NCI-H128 (cell line): Measurements from ENCODE around the gene ELF3.
"Not testable (repeated sequence)": the region's sequence is repeated elsewhere in the genome, so short reads cannot be mapped to it uniquely, and the experiment has no call there.

ENCODE experiments used
- DNase-seq: peaks from one replicate; lab custom pipeline; 2025; ENCODE audit not compliant: unreplicated experiment; lab: John Stamatoyannopoulos, UW

The ELF3 gene

DNA sequence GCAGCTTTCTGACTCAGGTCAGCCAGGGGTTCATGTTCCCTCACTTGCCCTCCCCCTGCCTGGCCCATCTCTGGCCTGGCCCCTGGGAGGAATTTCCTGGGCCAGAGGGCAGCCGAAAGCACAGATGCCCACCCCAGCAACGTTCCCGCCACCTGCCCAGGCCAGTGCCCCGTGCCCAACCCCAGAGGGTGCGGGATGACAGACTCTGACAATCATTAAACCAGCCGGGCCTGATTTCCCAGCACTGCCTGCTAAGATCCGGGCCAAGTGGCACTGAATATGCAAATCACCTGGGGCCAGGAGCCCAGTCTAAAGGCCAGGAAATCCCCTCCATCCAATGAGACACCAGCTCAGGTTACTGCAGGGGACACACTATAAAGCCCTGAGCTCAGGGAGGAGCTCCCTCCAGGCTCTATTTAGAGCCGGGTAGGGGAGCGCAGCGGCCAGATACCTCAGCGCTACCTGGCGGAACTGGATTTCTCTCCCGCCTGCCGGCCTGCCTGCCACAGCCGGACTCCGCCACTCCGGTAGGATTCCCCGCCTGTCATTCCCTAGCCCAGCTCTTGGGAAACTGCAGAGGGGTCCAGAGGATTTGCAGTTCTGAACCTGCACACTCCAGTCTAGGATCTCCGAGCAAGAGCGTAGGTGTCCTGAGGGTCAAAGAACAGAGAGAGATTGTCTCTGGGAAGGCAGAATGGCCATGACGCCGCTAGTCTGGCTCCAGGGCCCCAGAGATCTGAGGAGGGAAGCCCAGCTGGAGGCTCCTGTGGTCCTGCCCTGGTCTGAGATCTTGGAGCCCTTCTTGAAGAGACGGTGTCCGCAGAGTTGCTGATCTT is at the start of gene ELF3:
Gene ELF3, plus strand, starts transcription at position 408 of the 836 bp plus-strand sequence. CDS start 550 bp downstream, outside the sequence.
- peak; percentile 80 for DNase-seq

DNA sequence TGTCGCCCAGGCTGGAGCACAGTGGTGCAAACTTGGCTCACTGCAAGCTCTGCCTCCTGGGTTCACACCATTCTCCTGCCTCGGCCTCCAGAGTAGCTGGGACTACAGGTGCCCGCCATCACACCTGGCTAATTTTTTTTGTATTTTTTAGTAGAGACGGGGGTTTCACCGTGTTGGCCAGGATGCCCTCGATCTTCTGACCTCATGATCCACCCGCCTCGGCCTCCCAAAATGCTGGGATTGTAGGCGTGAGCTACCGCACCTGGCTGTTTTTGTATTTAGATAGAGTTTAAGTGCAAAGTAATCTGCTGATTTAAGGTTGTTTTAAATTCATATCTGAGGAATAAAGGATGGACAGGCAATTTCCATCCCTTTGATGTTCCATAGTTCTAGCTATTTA is 48.0 kb upstream of the ELF3 start:
- DNase-seq = not testable (repeated sequence)

DNA sequence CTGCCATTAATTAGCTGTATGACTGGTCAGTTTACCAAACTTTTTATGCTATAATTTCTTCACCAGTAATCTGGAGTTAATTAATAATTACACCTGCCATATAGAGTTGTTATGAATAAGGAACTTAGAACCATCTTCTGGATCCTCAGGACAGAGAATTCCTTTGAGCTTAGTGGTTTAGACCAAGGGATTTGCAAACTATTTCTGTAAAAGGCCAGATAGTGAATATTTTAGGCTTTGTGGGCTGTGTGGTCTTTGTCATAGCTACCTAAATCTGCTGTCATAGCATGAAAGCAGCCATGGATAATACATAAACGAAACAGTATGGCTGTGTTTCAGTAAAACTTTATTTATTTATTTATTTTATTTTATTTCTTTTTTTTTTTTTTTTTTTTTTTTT is 46.1 kb upstream of the ELF3 start:
- no peak for DNase-seq

DNA sequence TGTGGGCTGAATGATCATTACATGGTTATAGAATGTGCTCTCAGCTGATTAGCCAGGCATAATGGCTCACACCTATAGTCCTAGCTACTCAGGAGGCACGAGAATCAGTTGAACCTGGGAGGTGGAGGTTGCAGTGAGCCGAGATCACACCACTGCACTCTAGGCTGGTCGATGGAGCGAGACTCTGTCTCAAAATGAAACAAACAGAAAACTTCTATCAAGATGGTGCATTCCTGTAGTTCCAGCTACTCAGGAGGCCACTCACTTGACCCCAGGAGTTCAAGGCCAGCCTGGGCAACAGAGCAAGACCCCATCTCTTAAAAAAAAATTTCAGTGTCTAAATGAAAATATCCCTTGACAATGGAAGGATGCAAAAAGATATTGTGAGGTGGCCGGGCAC is 44.2 kb upstream of the ELF3 start:
- no peak for DNase-seq

DNA sequence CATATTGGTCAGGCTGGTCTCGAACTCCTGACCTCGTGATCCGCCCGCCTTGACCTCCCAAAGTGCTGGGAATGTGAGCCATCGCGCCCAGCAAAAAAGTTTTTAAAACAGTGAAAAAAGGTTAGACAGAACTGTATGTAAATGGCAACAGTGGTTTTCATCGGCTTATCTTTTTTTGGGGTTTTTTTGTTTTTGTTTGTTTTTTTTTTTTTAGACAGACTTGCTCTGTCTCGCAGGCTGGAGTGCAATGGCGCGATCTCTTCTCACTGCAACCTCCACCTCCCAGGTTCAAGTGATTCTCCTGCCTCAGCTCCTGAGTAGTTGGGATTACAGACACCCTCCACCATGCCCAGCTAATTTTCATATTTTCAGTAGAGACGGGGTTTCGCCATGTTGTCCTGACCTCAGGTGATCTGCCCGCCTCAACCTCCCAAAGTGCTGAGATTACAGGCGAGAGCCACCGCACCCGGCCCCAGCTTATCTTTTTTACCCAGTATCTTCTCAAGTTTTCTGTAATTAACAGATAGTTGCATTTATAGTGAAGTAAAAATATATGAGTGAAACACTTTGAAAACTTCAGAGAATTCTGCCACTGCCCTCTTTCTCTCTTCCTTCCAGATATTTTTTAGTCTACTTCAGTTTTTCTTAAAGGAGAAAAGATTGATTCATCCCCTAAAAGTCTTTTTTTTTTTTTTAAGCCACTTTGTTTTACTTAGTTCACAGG is 42.0 kb upstream of the ELF3 start:
- no peak for DNase-seq

DNA sequence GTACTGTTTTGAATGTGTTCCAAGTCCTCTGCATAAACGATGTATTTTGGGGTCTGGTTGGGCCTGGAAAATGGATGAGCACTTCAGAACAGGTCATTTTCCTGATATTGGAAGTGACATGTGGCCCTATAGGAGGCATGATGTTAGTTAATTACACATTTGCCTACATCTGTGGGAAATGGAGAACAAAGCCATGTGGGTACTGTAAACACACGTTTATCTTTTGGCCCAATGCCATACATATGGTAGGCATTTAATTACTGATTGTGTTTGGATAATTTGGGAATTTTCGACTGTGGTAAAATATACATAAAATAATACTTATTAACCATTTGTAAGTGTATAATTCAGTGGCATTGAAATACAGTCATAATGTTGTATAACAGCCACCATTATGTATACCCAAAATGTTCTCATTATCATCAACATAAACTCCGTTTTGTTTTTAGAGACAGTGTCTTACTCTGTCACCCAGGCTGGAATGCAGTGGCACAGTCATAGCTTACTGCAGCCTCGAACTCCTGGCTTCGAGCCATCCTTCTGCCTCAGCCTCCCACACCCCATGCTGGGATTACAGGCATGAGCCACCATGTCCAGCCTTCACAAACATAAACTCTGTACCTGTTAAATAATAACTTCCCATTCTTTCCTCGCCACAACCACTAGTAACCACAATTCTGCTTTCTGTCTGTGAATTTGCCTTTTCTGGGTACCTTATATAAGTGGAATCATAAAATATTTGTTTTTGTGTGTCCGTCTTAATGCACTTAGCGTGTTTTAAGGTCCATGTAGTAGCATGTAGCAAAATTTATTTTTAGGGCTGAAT is 39.8 kb upstream of the ELF3 start:
- DNase-seq = no peak

DNA sequence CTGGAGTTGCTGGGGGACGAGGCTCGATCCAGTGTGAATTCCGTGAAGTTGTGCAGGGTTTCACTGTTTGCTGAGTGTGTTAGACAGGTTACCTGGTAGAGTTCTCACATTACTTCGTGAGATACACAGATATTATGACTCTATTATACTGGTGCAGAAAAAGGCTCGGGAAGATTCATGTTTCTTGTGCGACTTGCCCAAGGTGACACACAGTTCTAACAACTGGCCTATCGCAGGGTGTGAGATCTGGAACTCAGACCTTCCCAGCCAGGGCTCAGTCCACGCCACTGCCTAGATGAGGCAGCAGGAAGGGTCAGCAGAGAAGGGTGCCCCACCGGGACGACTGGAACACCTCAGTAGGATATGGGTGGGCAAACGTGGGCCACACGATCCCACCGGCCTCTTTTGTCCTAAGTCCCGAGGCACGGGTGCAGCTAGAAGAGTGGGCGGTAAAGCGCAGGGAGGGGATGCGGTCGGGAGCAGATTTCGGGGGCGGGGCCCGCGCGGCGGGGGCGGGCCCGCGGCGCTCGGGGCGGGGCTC is 28.2 kb upstream of the ELF3 start:
- no peak for DNase-seq

DNA sequence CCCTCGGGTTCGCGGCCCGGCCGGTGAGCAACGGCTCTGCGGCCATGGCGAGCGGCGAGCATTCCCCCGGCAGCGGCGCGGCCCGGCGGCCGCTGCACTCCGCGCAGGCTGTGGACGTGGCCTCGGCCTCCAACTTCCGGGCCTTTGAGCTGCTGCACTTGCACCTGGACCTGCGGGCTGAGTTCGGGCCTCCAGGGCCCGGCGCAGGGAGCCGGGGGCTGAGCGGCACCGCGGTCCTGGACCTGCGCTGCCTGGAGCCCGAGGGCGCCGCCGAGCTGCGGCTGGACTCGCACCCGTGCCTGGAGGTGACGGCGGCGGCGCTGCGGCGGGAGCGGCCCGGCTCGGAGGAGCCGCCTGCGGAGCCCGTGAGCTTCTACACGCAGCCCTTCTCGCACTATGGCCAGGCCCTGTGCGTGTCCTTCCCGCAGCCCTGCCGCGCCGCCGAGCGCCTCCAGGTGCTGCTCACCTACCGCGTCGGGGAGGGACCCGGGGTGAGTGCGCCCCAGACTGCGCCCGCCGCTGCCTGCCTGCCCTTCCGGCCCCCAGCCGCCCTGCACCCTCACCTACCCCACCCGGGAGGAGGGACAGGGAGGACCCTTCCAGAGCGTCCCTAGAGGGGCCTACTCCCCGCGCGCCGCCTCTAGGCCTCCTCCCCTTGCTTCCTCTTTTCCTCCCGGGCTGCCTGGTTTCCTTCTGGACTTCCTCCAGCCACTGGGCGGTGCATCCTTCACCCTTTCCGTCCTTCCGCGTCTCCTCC is 27.6 kb upstream of the ELF3 start, which contains the start of gene RNPEP:
Gene RNPEP, plus strand, starts transcription at position 26 of the 757 bp plus-strand sequence. Its CDS starts 19 bp downstream, at position 45.
- peak; percentile 59 for DNase-seq

DNA sequence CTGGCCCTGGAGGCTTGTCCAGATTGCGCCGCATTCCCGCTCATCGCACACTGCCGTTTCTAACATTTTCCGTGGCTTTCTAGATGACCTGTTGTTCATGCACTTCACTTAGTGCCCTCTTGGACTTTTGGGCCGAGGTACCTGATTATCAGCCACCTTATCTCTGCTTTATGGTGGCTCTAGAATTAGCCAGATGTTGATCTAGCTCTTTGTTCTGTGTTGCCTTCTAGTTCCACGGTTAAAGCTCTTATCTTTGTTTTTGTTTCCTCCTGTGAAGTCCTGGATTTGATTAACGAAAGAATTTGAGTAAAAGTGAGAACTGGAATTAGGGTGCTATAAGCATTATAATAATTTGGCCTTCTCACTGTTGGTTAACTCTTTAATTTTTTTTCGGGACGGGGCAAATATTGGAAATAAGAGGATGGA is 27.0 kb upstream of the ELF3 start:
- no peak for DNase-seq

DNA sequence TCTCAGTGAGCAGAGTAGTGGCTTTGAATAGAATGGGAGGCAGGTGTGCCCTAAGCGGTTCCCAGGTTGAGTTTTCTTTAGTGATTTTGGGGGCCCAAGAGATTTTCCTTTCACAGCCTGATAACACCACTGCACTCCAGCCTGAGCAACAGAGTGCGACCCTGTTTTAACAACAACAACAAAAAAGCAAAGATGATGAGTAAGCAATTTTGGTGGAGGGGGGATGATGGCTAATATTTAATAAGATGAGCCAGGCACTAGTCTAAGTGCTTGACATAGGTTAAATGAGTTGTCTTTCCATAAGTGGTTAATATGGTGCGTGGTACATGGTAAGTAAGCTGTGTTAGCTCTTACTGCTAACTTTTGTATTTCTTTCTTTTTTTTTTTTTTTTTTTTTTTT is 25.9 kb upstream of the ELF3 start:
- no peak for DNase-seq

DNA sequence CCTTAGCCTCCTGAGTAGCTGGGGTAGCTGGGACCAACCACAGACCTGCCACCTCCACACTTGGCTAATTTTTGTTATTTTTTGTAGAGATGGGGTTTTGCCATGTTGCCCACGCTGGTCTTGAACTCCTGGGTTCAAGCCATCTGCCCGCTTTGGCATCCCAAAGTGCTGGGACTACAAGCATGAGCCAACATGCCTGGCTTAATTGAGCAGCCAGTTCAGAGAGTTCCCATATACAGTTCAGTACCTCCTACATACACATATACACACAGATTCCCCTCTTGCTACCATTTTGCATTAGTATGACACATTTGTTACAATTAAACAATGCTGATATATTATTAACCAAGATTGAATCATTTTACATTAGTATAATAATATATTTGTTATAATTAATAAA is 25.0 kb upstream of the ELF3 start:
- DNase-seq = no peak

DNA sequence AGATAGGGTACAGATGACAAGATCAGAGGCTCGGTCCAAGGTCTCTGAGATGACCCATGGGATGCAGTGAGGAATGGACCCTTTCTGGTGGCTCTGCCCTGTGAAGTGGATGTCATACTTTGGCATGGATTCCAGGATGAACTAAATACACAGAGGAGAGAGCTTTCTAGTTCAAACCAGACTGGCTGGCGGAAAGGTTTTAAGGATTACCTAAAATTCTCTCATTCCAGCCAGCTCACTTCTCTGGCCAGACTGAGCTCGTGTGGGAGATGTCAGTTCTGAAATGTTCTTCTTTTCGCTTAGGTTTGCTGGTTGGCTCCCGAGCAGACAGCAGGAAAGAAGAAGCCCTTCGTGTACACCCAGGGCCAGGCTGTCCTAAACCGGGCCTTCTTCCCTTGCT is 21.8 kb upstream of the ELF3 start:
- no peak for DNase-seq

DNA sequence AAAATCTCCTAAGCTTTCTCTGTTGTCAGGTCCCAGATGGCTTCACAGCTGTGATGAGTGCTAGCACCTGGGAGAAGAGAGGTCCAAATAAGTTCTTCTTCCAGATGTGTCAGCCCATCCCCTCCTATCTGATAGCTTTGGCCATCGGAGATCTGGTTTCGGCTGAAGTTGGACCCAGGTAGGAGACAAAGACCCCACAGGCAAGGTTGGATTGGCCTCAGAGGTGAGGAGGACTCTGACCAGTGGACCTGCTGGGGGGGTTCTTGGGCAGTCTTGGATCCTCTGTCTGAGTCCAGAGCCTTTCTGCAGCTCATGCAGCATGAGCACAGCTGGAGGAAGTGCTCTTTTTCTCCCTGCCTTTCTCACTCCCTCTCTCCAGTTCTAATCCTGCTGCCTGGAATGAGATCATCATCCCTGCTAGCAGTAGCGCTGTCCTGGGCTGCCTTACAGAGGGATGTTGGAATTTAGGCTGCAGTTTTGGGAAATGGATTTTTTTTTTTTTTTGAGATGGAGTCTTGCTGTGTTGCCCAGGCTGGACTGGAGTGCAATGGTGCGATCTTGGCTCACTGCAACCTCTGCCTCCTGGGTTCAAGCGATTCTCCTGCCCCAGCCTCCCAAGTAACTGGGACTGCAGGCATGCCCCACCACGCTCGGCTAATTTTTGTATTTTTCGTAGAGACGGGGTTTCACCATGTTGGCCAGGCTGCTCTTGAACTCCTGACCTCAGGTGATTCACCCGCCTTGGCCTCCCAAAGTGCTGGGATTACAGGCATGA is 20.8 kb upstream of the ELF3 start:
- no peak for DNase-seq

DNA sequence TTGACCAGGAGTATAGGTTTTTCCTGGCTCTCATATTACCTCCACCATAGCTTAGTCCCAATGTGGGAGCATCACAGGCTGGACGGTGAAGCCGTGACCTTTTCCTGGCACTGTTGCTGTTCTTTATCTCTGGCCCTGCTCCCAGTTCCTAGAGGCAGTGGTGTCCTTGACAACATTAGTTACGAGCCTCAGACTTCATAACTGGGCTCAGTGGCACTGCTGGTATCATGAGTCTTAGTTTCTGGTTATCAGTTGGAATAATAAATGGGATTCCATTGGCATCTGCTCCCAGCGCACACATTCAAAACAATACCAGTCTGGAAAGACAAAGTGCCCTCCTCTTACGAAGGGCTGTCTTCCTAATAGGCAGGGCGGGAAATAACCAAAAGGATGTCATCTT is 20.0 kb upstream of the ELF3 start:
- no peak for DNase-seq

DNA sequence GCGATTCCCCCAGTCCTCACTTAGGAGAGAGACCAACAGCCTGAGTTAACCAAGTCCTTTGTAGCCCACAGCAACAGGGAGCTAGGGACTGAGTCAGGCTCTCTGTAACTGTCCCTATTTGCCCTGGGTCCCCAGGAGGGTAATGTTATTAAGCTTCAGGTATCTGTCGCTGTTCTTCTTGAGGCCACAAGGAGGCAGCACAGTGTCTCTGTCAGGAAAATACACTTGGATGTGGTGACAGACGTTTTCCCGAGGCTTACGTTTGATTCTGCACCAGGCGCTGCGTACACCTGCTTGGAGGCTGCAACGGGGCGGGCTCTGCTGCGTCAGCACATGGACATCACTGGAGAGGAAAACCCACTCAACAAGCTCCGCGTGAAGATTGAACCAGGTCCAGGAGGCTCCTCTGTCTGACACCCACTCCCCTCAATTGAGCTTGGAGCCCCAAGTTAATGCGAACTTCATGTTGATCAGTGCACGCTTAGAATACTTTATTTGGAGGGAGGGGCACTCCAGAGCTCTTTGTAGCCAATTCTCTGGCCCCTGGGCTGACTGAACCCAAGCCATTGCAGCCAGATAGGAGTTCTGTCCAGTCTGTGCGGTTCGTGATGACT is 10.7 kb upstream of the ELF3 start:
- peak; percentile 59 for DNase-seq

DNA sequence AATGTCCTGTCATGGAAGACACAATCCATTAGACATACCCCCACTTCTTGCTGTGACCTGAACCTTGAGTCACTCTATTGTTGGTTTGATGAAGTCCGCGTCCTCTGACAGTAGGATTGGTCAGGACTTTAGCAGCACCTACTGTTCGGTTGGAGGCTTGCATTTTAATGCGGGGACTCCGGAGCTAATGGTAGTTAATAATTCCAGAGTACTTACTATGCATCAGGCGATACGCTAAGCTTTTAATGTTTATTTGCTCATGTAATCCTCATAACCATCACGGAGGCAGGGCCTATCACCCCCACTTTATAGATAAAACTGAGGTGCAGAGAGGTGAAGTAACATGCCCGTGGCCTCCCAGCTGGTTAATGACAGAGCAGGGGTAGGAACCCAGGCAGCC is 7.9 kb upstream of the ELF3 start:
- DNase-seq = no peak

DNA sequence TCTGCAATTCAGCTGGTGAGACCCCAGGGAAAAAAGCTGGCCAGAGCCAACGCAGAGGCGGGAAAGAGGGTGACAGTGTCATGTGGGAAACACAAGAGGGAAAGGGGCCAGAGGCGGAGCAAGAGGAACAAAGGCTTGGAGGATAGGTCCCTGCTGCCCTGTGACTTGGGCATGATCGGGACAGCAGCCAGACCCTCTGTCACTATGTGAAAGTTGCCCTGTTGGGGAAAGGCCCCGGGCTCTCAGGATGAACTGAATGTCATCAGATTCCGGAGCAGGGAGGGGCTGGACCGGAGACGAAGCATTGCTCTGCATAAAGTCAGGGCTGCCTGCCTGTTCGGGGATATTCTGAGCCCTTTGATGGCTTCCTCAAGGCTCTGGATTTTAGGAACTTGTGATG is 5.7 kb upstream of the ELF3 start:
- no peak for DNase-seq

DNA sequence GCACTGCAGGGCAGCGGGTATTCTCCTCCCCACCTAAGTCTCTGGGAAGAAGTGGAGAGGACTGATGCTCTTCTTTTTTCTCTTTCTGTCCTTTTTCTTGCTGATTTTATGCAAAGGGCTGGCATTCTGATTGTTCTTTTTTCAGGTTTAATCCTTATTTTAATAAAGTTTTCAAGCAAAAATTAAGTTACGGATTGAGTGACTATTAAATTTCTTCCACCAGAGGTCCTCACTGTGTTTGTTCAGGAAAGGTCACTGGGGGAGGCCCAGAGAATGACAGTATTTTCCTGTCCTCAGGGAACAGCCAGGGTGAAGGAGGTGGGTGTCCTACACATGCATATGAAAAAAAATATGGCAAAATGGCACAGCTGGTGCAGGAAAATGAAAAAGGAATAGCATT is 4.4 kb upstream of the ELF3 start:
- no peak for DNase-seq

DNA sequence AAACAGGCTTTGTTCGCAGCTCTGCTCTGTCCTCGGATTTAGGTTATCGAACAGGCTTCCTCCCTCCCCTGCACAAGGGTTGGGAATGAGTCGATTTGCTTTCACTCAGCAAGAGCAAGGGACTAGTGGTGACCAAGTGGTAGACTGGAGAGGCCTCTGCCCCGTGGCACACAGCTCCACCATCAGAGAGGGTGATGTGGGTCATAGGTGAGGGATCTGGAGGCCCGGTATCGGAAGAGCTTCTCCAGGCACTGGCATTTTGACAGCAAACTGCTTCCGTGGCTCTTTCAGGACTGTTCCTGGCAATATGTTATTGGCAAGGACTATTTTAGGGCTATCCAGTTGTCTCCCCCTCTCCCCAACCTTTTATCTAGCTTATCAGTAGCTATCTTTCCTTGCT is 3.1 kb upstream of the ELF3 start:
- no peak for DNase-seq
